ENCODE data around the gene VIL1.

VIL1 gene

GRCh38 chr2:218418717-218419458 is at the start of gene VIL1:
TSS of gene VIL1 (plus strand) at chr2:218419123. CDS start at chr2:218423779, 4,656 bp downstream.
- DNase-seq: no peak

DNA sequence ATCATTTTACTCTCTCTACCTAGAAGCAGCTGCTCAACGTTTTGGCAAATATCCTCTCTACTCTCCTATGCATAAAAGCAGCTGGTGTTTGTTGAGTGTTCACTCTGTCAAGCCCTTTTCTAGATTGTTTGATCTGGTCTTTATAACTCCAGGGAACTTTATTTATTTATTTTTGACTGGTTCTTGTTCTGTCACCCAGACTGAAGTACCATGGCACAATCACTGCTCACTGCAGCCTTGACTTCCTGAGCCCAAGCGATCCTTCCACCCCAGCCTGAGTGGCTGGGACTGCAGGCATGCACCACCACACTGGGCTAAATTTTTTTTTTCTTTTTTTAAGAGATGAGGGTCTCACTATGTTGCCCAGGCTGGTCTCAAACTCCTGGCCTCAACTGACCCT is 49.6 kb upstream of the VIL1 start:
- no peak for DNase-seq

DNA sequence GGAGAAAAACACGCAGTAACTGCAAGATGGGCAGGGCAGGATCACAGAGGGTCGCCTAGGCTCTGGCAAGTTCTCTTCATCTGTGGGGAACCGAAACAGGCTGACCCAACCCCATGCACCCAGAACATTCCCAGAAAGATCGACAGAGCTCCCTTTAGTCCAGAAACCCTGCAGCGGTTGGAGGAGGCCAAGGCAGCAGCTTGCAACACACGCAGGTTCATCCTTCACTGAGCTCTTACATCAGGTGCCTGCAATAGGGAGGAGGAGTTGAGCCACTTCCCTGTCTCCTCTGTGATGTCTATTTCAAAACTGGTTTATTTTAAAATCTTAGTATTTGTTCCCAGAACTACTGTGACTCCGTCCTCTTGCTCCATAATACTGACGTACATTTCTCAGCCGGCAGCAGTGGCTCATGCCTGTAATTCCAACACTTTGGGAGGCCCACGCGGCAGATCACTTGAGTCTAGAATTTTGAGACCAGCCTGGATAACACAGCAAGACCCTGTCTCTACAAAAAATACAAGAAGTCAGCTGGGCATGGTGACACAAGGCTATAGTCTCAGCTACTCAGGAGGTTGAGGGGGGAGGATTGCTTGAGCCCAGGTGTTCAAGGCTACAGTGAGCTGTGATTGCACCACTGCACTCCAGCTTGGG is 48.4 kb upstream of the VIL1 start:
- peak in 1 of 2 donors; percentile 70 for DNase-seq

DNA sequence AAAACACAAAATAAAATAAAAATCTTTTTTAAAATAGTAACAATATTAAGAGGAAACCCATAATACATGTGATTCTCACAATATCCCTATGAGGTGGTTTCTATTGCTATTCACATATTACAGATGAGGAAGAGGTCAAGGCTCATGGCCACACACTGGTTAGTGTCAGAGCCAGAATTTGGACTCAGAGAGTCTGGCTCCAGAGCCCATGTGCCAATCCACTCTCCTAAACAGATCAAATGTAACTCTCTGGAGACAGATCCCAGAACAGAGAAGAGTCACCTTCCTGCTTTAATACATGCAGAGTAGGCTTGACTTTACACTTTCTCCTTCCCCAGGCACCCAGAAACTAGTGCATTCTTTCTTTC is 47.0 kb upstream of the VIL1 start:
- no peak for DNase-seq

- no peak for DNase-seq
Observed at GRCh38 chr2:218374795-218375194, 44.1 kb upstream of the VIL1 start.

GRCh38 chr2:218375212-218375611 is 43.7 kb upstream of the VIL1 start:
- no peak for DNase-seq

DNA sequence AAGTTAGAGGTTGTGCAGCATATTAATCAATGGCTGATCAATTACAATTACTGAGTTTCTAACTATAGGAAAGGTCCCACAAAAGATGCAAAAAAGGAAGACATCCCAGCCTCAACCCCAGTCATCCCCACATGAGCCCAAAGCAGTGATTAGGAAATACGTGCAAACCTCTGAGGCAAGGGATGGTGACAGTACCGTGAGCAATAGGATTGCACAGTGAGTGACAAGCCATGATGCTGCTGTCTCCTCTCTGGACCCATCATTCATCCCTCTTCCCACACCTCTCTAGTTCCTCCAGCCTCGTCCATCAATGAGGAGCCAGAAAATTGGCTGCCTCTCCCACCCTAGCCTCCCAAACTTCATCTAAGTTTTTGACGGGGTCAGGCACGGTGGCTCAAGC is 40.9 kb upstream of the VIL1 start:
- peak in 1 of 2 donors; percentile 66 for DNase-seq

GRCh38 chr2:218381916-218382366 is 37.0 kb upstream of the VIL1 start, which contains the start of gene SLC11A1:
TSS of gene SLC11A1 (plus strand) at chr2:218382273. CDS start at chr2:218382369, 96 bp downstream.
- peak in 1 of 2 donors; percentile 78 for DNase-seq

- no peak for DNase-seq
Observed at GRCh38 chr2:218382785-218383184, 36.1 kb upstream of the VIL1 start.

DNA sequence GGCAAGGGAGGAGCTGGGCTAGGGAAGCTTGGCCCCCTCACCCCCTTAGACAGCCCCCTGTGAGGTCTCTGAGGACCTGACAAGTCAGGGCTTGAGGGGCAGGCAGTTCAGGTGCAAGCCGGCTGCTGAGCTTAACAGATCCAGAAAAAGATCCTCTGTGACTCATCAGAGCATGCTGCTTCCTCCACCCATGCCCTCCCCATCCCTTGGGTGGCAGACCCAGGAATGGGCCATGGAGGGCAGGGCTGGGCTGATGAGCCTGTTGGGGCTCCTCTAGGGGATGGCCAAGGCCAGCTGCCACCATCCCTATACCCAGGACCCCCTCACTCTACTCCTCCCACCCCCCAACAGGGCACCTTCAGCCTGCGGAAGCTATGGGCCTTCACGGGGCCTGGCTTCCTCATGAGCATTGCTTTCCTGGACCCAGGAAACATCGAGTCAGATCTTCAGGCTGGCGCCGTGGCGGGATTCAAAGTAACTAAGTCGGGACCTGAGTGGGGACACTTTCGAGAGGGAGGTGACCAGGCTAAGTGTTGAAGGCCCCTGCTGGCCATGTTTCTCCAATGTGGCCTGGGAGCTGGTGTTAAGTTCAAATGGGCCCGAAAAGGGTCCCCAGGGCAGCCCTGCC is 34.9 kb upstream of the VIL1 start:
- no peak for DNase-seq

DNA sequence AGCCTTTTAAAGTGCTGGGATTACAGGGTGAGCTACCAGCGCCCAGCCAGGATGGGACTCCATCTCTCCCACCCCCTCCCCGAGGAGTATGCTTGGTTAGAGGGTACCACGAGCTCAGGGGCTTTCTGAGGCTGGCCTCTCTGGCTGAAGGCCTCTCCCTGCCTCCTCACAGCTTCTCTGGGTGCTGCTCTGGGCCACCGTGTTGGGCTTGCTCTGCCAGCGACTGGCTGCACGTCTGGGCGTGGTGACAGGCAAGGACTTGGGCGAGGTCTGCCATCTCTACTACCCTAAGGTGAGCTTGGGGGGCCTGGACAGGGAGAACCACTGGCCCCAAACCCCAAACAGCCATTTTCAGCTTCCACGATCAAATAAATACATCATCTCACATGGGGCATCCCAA is 33.9 kb upstream of the VIL1 start:
- no peak for DNase-seq

DNA sequence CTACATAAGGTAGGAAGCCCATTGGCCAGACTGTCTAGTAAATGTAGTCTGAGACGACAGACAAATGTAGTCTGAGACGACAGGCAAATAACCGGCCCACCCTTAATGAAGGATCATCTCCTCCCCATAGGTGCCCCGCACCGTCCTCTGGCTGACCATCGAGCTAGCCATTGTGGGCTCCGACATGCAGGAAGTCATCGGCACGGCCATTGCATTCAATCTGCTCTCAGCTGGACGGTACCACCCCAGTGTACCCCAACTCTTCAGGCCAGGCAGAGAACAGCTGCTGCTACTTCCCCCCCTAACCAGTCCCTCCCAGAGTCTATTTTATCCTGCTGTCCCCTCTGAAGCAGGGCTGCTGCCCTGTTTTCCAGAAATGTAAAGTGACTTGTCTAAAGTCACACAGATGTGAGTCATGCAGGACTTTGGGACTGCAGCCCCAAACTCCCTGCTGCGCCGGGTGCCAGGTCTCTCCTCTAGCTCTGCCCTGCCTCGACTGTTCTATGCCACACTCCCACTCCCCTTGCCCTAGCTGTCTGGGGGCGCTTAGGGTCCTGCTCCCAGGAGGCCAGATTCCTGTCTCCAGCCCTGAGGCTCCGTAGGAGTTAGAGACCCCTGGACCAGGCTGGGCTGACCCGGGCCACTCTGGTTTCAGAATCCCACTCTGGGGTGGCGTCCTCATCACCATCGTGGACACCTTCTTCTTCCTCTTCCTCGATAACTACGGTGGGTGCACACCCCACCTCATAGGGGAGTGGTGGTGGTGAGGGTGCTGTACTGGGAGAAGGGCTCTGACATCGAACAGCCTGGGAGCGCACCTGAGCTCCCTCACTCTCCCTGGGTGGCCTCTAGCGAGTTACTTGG is 32.2 kb upstream of the VIL1 start:
- DNase-seq: no peak

- DNase-seq: peak in 1 of 2 donors; percentile 47
Observed at GRCh38 chr2:218387369-218388194, 31.3 kb upstream of the VIL1 start.

DNA sequence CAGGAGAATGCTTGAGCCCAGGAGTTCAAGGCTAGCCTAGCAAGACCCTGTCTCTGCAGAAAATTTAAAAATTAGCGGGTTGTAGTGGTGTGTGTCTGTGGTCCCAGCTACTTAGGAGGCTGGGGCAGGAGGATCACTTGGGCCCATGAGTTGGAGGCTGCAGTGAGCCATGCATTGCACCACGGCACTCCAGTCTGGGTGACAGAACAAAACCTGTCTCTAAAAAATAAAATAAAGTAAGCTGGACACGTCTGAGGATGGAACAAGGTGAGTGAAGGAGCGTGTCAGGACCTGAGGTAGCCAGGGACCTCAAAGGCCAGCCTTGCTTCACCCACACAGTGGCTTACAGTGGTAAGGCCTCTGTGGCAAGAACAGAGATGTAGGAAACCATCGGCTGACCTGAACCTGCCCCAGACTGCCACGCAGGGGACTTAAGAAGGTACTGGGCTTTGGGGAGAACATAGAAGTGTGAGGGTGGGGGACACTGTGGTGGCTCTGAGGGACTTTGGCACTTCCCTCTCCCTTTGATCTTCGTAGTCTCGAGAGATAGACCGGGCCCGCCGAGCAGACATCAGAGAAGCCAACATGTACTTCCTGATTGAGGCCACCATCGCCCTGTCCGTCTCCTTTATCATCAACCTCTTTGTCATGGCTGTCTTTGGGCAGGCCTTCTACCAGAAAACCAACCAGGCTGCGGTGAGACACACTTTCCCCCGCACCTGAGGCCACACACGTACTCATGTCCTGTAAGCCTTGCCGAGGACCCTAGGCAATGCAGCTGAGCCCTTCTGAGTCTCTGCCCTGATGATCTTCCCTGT is 29.4 kb upstream of the VIL1 start:
- DNase-seq: no peak

DNA sequence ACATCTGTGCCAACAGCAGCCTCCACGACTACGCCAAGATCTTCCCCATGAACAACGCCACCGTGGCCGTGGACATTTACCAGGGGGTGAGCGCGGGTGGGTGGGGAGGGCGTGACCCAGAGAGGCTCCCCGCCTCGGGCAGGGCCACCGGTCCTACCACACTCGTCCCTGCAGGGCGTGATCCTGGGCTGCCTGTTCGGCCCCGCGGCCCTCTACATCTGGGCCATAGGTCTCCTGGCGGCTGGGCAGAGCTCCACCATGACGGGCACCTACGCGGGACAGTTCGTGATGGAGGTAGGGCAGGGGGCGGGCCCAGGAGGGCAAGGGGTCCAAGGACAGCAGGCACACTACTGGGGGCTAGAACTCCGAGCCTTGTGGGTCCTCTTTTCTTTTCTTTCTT is 27.7 kb upstream of the VIL1 start:
- no peak for DNase-seq

GRCh38 chr2:218392459-218392858 is 26.5 kb upstream of the VIL1 start:
- no peak for DNase-seq

DNA sequence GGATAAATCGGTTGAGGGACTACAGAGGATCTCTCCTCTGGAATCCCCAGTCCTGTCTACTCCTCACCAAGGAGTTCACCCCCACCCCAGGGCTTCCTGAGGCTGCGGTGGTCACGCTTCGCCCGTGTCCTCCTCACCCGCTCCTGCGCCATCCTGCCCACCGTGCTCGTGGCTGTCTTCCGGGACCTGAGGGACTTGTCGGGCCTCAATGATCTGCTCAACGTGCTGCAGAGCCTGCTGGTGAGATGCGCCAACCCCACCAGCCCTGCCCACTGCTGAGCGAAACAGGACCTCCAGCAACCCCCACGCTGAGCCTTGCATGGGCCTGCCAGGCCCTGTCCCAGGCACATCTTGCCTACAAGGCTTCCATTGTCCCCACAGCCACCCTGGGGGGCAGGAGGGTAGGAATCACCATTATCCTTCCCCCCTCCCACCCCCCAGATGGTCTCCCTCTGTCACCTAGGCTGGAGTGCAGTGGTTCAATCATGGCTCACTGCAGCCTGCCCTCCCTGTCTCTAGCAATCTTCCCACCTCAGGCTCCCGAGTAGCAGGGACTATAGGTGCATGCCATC is 25.9 kb upstream of the VIL1 start:
- no peak for DNase-seq

DNA sequence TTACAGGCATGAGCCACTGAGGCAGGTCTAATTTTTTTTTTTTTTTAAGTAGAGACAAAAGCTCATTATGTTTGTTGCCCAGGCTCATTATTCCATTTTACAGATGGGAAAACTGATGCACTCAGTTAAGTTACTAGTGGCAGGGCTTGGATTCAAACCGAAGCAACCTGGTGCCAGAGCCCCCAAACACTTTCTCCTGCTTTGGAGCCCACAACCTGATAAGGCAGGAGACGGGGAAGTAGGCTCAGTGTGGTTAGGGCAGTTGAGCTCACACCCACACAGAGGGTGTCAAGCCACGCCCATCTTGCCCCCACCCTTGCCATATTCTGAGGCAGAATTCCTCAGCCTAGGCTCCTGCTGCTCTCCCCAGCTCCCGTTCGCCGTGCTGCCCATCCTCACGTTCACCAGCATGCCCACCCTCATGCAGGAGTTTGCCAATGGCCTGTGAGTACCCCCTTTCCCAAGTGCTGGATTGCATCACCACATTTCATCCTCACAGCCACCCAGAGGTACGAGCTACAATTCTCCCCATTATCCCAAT is 25.1 kb upstream of the VIL1 start:
- DNase-seq: peak; percentile 42 to 44

- DNase-seq: no peak
Observed at GRCh38 chr2:218394298-218395089, 24.4 kb upstream of the VIL1 start.

- DNase-seq: no peak
Observed at GRCh38 chr2:218395090-218395444, 23.9 kb upstream of the VIL1 start.

Measured in CD4-positive, alpha-beta T cell treated with Interleukin-4 for 1 hour (primary cell).